ENCODE data around the gene TNFRSF11A. TPM values are rescaled to one million over a fixed set of nuclear protein-coding genes. Genes with fewer than 3 reads are reported as not detected.

Gene TNFRSF11A
- total RNA-seq, 1 experiment from 2014 or later, result 6.3 TPM

GRCh38 chr18:62438866-62439265 lies 113.8 kb downstream of the TNFRSF11A start:
- no peak for DNase-seq
- POLR2A ChIA-PET (ENCODE audit: unreplicated experiment), result no interaction called here
- no peak overlapping the region for H3K27ac ChIP-seq
- H2AFZ ChIP-seq, result no peak overlapping the region
- H3K4me2 ChIP-seq, result no peak overlapping the region
- no peaks in the 10 kb centered on the region for H4K20me1 ChIP-seq (ENCODE audit: insufficient read depth)
- H3K4me1 ChIP-seq (replicated peaks; ENCODE audit: insufficient read depth), result peaks cover 19% of the 10 kb centered on the region
- CTCF ChIA-PET, result no interaction called here
- H3K27me3 ChIP-seq (ENCODE audit: insufficient read depth, low read depth), result no peaks in the 10 kb centered on the region
- intact Hi-C loops (cut with micrococcal nuclease; ENCODE audit: unreplicated experiment), result no loop called here
- no peaks in the 10 kb centered on the region for H3K79me2 ChIP-seq (ENCODE audit: low read depth)
- H3K36me3 ChIP-seq (ENCODE audit: low read depth), result no peaks in the 10 kb centered on the region
- peaks cover 7% of the 10 kb centered on the region; the same call in 1 of the 2 replicates for H3F3A ChIP-seq (ENCODE audit: insufficient read depth, low read depth)
- no TSS peak for BruUV-seq (replicated peaks)
- H3K4me3 ChIP-seq, result no peak overlapping the region
- TF ChIP-seq EZH2 (IDR thresholded peaks at IDR 0.05; ENCODE audit: low read depth) (no peak), CTCF (conservative IDR thresholded peaks at IDR 0.05) (no peak)
- H3K9me2 ChIP-seq (ENCODE audit: insufficient read depth), result no peaks in the 10 kb centered on the region
- H3K9me3 ChIP-seq (ENCODE audit: insufficient read depth, low read depth), result no peaks in the 10 kb centered on the region

Other genes starting within 250 kb of the TNFRSF11A start
- 14.6 and 20.3 TPM in 2 replicates for gene PIGN, start 138.3 kb upstream of the TNFRSF11A start, total RNA-seq (2021)
- gene RELCH, start 138.1 kb upstream of the TNFRSF11A start, total RNA-seq (2021), result 19.6 and 20.1 TPM in 2 replicates
- gene ZCCHC2, start 197.7 kb downstream of the TNFRSF11A start, total RNA-seq (2021), result 12.0 and 18.1 TPM in 2 replicates